GM12874 (cell line): ENCODE data around the gene RNF148.

Source experiments
- CTCF ChIP-seq: IDR thresholded peaks from 2 replicates; pipeline ENCODE4 v1.5.1; 2011; ENCODE audit warnings: low read depth, mild to moderate bottlenecking, control low read depth, low read length, moderate library complexity; ENCODE audit not compliant: insufficient read depth

The RNF148 gene

GRCh38 chr7:122709930-122710646 is 7.4 kb upstream of the RNF148 start:
- TF ChIP-seq CTCF: no peak

GRCh38 chr7:122706836-122707235 is 4.1 kb upstream of the RNF148 start:
- TF ChIP-seq CTCF: no peak

DNA sequence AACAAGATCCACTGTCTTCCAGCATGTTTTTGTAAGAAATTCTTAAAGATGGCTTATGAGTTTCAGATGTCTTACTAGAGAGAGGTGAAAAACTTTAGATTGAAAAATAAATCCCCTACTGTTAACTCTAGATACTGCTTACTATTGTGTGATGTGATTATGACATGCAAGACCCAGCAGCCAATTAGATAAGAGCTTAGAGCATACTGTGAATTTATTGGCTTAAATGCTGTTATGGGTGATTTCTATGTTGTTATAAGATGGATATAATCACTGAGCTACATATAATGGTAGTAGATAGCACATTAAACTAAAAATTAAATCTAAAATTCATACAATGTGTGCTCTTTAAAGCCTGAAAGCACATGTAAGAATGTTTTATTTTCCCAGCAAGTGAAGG is 3.7 kb downstream of the RNF148 start, which contains the start of gene RNF133:
RNF133 (minus strand) TSS at position 101 of the 400 bp plus-strand sequence. CDS start 199 bp downstream, outside the sequence.
- no peak for TF ChIP-seq CTCF

- no peak for TF ChIP-seq CTCF
Measured at GRCh38 chr7:122695816-122696215, 6.9 kb downstream of the RNF148 start.

DNA sequence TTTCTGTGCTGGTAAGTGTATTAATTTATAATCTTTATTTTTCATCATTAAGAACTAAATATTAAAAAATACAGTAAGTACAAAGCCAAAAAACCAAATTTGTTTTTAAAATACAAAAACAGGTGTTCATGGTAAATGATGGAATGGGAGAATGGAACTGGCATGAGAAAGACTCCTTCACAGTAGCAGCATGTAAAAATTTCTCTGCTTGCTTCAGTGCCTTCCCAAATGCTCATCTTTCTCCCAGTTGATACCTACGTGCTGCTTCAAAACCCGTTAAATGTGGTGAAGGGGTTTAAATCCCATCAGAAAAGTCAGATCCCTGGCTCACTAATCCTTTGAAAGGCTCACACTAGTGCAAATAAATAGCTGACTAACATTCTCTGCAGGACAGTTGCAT is 8.0 kb downstream of the RNF148 start:
- TF ChIP-seq CTCF: no peak

- TF ChIP-seq CTCF: no peak
Measured at GRCh38 chr7:122692769-122693309, 9.9 kb downstream of the RNF148 start.

- TF ChIP-seq CTCF: no peak
Measured at GRCh38 chr7:122691569-122692235, 11.0 kb downstream of the RNF148 start.
